Fibroblast of skin of right biceps (primary cell): ENCODE measurements around the gene RGS6.

Experiments
- DNase-seq: peaks from one replicate; pipeline ENCODE4 v3.0.0-alpha.2; 2013

Gene RGS6

GRCh38 chr14:72017290-72017689, 85.1 kb downstream of the RGS6 start:
- DNase-seq = no peak

GRCh38 chr14:72023128-72024042, 91.2 kb downstream of the RGS6 start:
- DNase-seq = peak; percentile 9

- peak; percentile 11 for DNase-seq
Measured at GRCh38 chr14:72024043-72024407, 91.8 kb downstream of the RGS6 start.

GRCh38 chr14:72024504-72024903, 92.3 kb downstream of the RGS6 start:
- no peak for DNase-seq

GRCh38 chr14:72026536-72026935, 94.3 kb downstream of the RGS6 start:
- no peak for DNase-seq

- DNase-seq = no peak
Measured at GRCh38 chr14:72027061-72027460, 94.8 kb downstream of the RGS6 start.

GRCh38 chr14:72033365-72033764, 101.1 kb downstream of the RGS6 start:
- no peak for DNase-seq

- no peak for DNase-seq
Measured at GRCh38 chr14:72040528-72040927, 108.3 kb downstream of the RGS6 start.

- DNase-seq = no peak
Measured at GRCh38 chr14:72045271-72045670, 113.0 kb downstream of the RGS6 start.

- DNase-seq = no peak
Measured at GRCh38 chr14:72045885-72046284, 113.7 kb downstream of the RGS6 start.

- DNase-seq = no peak
Measured at GRCh38 chr14:72049462-72049861, 117.2 kb downstream of the RGS6 start.

- DNase-seq = no peak
Measured at GRCh38 chr14:72052356-72052755, 120.1 kb downstream of the RGS6 start.

- no peak for DNase-seq
Measured at GRCh38 chr14:72053651-72054050, 121.4 kb downstream of the RGS6 start.

GRCh38 chr14:72054911-72055310, 122.7 kb downstream of the RGS6 start:
- no peak for DNase-seq

GRCh38 chr14:72057701-72058285, 125.6 kb downstream of the RGS6 start:
- no peak for DNase-seq

- no peak for DNase-seq
Measured at GRCh38 chr14:72060460-72060859, 128.2 kb downstream of the RGS6 start.

GRCh38 chr14:72060917-72061316, 128.7 kb downstream of the RGS6 start:
- no peak for DNase-seq

GRCh38 chr14:72061718-72062117, 129.5 kb downstream of the RGS6 start:
- DNase-seq = no peak

GRCh38 chr14:72063761-72064282, 131.6 kb downstream of the RGS6 start:
- DNase-seq = no peak

- no peak for DNase-seq
Measured at GRCh38 chr14:72064501-72064900, 132.3 kb downstream of the RGS6 start.

GRCh38 chr14:72070458-72070857, 138.2 kb downstream of the RGS6 start:
- no peak for DNase-seq

GRCh38 chr14:72075649-72076334, 143.6 kb downstream of the RGS6 start:
- no peak for DNase-seq

GRCh38 chr14:72081137-72081536, 148.9 kb downstream of the RGS6 start:
- DNase-seq = no peak

- no peak for DNase-seq
Measured at GRCh38 chr14:72084935-72085334, 152.7 kb downstream of the RGS6 start.
